IMR-90 (cell line): ENCODE results near the gene ELF2. TPM values are rescaled to one million over a fixed set of nuclear protein-coding genes. Genes with fewer than 3 reads are reported as not detected.

Experiments used
- ATAC-seq: fragments of 200-7000 bp; cut with Tn5 transposase; 2 replicates; pipeline ENCODE4 v1.9.1; 2020; ENCODE audit warnings: low read depth, mild to moderate bottlenecking, moderate library complexity
- BruUV-seq: library from RNA; stranded (reverse); fragments of 400-500 nt; replicated peaks from 2 replicates; lab custom pipeline; 2021; lab: Mats Ljungman, UMichigan
- CTCF ChIA-PET: fragments of 300-600 bp; formaldehyde crosslinking; extraction: SDS; loops from one replicate; lab custom pipeline; 2021; ENCODE audit warnings: antibody characterized with exemption; lab: Yijun Ruan, JAX
- POLR2A ChIA-PET: fragments of 300-600 bp; sonication (Branson Sonifier 250); formaldehyde crosslinking; loops from one replicate; lab custom pipeline; 2022; ENCODE audit warnings: antibody characterized with exemption; ENCODE audit not compliant: unreplicated experiment; lab: Charles Lee
- DNase-seq: peaks from one replicate; pipeline ENCODE4 v3.0.0; 2013
- H2AFZ ChIP-seq: replicated peaks from 2 replicates; pipeline ENCODE3; 2013; ENCODE audit warnings: low read length, mild to moderate bottlenecking; ENCODE audit not compliant: poor library complexity
- H2AK5ac ChIP-seq: 2 replicates; pipeline ENCODE4 v1.6.1; 2013; ENCODE audit warnings: low read depth, low read length, inconsistent platforms
- H2AK9ac ChIP-seq: replicated peaks from 2 replicates; pipeline ENCODE3; 2013; ENCODE audit warnings: mild to moderate bottlenecking, low read depth, low read length, moderate library complexity; ENCODE audit not compliant: poor library complexity
- H2BK120ac ChIP-seq: 2 replicates; pipeline ENCODE4 v1.6.1; 2013; ENCODE audit warnings: low read depth, low read length, inconsistent platforms
- H2BK15ac ChIP-seq: 3 replicates; pipeline ENCODE4 v1.6.1; 2013; ENCODE audit warnings: low read depth, low read length, inconsistent platforms
- H2BK20ac ChIP-seq: 2 replicates; pipeline ENCODE4 v1.6.1; 2013; ENCODE audit warnings: low read depth, mild to moderate bottlenecking, inconsistent platforms, low read length, moderate library complexity
- H2BK5ac ChIP-seq: 2 replicates; pipeline ENCODE4 v1.6.1; 2013; ENCODE audit warnings: mild to moderate bottlenecking, low read depth, low read length, inconsistent platforms; ENCODE audit not compliant: poor library complexity, severe bottlenecking
- H3K14ac ChIP-seq: replicated peaks from 2 replicates; pipeline ENCODE4 v1.6.1; 2013; ENCODE audit warnings: low read depth, low read length, inconsistent platforms
- H3K18ac ChIP-seq: 2 replicates; pipeline ENCODE4 v1.6.1; 2013; ENCODE audit warnings: low read depth, low read length, control low read depth
- H3K23ac ChIP-seq: 2 replicates; pipeline ENCODE4 v1.6.1; 2013; ENCODE audit warnings: low read depth, low read length, inconsistent platforms
- H3K27ac ChIP-seq: 2 replicates; pipeline ENCODE4 v1.5.1; 2013; ENCODE audit warnings: mild to moderate bottlenecking, control low read depth, low read length; ENCODE audit not compliant: insufficient read depth
- H3K27me3 ChIP-seq: 2 replicates; pipeline ENCODE4 v1.6.1; 2013; ENCODE audit warnings: low read length; ENCODE audit not compliant: control insufficient read depth, insufficient read depth
- H3K36me3 ChIP-seq: 2 replicates; pipeline ENCODE4 v1.6.1; 2013; ENCODE audit warnings: low read length, mixed read lengths; ENCODE audit not compliant: control insufficient read depth, insufficient read depth
- H3K4ac ChIP-seq: 2 replicates; pipeline ENCODE4 v1.6.1; 2013; ENCODE audit warnings: low read depth, low read length, inconsistent platforms
- H3K4me1 ChIP-seq: 2 replicates; pipeline ENCODE4 v1.6.1; 2013; ENCODE audit warnings: low read length, mixed read lengths; ENCODE audit not compliant: control insufficient read depth, insufficient read depth
- H3K4me2 ChIP-seq: 2 replicates; pipeline ENCODE4 v1.6.1; 2013; ENCODE audit warnings: low read depth, mild to moderate bottlenecking, control low read depth, low read length, moderate library complexity
- H3K4me3 ChIP-seq: 2 replicates; pipeline ENCODE4 v1.5.1; 2013; ENCODE audit warnings: low read depth, mild to moderate bottlenecking, control low read depth, low read length, moderate library complexity; ENCODE audit not compliant: insufficient read depth
- H3K56ac ChIP-seq: 2 replicates; pipeline ENCODE4 v1.6.1; 2013; ENCODE audit warnings: low read length, inconsistent platforms; ENCODE audit not compliant: insufficient read depth; ENCODE audit errors: extremely low read depth
- H3K79me1 ChIP-seq, 2 experiments: 2 replicates each; pipeline ENCODE4 v1.6.1; 2013; ENCODE audit warnings: low read length in 2 of 2, inconsistent platforms in 1 of 2, low read depth in 1 of 2
- H3K9ac ChIP-seq: 2 replicates; pipeline ENCODE4 v1.6.1; 2013; ENCODE audit warnings: low read depth, low read length, control low read depth
- H3K9me1 ChIP-seq: 2 replicates; pipeline ENCODE4 v1.6.1; 2013; ENCODE audit warnings: low read length, inconsistent platforms; ENCODE audit not compliant: insufficient read depth
- H3K9me3 ChIP-seq: 2 replicates; pipeline ENCODE4 v1.6.1; 2013; ENCODE audit warnings: low read length; ENCODE audit not compliant: control insufficient read depth, insufficient read depth
- H4K20me1 ChIP-seq: 2 replicates; pipeline ENCODE4 v1.6.1; 2013; ENCODE audit warnings: low read length, inconsistent platforms; ENCODE audit not compliant: insufficient read depth
- H4K5ac ChIP-seq: 2 replicates; pipeline ENCODE4 v1.6.1; 2013; ENCODE audit warnings: mild to moderate bottlenecking, low read depth, low read length, control low read depth
- H4K8ac ChIP-seq, 2 experiments: 2 replicates each; pipeline ENCODE4 v1.6.1; 2013; ENCODE audit warnings: low read depth in 2 of 2, low read length in 2 of 2, control low read depth in 1 of 2, inconsistent platforms in 1 of 2
- H4K91ac ChIP-seq: 2 replicates; pipeline ENCODE4 v1.6.1; 2013; ENCODE audit warnings: low read depth, low read length, inconsistent platforms; ENCODE audit not compliant: insufficient read depth
- POLR2A ChIP-seq: IDR thresholded peaks from 2 replicates; pipeline ENCODE4 v1.6.1; 2012; ENCODE audit warnings: mild to moderate bottlenecking, low read depth, low read length
- RAD21 ChIP-seq: IDR thresholded peaks from 2 replicates; pipeline ENCODE4 v1.6.1; 2012; ENCODE audit warnings: low read length, improper control_type of control experiment
- RCOR1 ChIP-seq: IDR thresholded peaks from 2 replicates; pipeline ENCODE4 v1.6.1; 2012; ENCODE audit warnings: mild to moderate bottlenecking, low read length, improper control_type of control experiment; ENCODE audit not compliant: insufficient replicate concordance
- WGBS, 2 experiments: methylation state at CpG; one replicate each; pipeline versions ENCODE4 v1.1.5 to v1.1.7; 2013; ENCODE audit warnings: missing lambda C conversion rate in 2 of 2; ENCODE audit not compliant: insufficient read length in 1 of 2; ENCODE audit errors: extremely low coverage in 2 of 2; 5-methylcytosine and 5-hydroxymethylcytosine counted together
- dilution Hi-C: fragments of 300-500 bp; cut with HindIII; formaldehyde crosslinking; loops from one replicate; pipeline ENCODE4 v1.14.3; 2018; ENCODE audit warnings: low sequenced_read_pairs; ENCODE audit not compliant: unreplicated experiment
- in situ Hi-C: fragments of 300-500 bp; cut with MboI; formaldehyde crosslinking; loops from 3 replicates; pipeline ENCODE4 v1.14.3; 2019; ENCODE audit warnings: low sequenced_read_pairs, inconsistent platforms, mixed read lengths
- intact Hi-C: fragments of 100-400 bp; cut with micrococcal nuclease; formaldehyde crosslinking; loops from 2 replicates; pipeline ENCODE4 v1.10.0; 2022
- polyA plus RNA-seq, 3 experiments: library from polyadenylated mRNA; depleted of rRNA; stranded (reverse); fragments of >200 nt; gene quantifications; 2 replicates each; pipeline ENCODE4 v1.2.3, GENCODE V29; 2012; ENCODE audit warnings: low replicate concordance in 1 of 3
- total RNA-seq: library from RNA; depleted of rRNA; stranded (reverse); fragments of >200 nt; gene quantifications from 2 replicates; pipeline ENCODE4 v1.2.3, GENCODE V29; 2012

Gene ELF2
- total and polyA plus RNA-seq, 2 of the 4 experiments (the other 2 are of a cell fraction) = 14.5 to 42.3 TPM

DNA sequence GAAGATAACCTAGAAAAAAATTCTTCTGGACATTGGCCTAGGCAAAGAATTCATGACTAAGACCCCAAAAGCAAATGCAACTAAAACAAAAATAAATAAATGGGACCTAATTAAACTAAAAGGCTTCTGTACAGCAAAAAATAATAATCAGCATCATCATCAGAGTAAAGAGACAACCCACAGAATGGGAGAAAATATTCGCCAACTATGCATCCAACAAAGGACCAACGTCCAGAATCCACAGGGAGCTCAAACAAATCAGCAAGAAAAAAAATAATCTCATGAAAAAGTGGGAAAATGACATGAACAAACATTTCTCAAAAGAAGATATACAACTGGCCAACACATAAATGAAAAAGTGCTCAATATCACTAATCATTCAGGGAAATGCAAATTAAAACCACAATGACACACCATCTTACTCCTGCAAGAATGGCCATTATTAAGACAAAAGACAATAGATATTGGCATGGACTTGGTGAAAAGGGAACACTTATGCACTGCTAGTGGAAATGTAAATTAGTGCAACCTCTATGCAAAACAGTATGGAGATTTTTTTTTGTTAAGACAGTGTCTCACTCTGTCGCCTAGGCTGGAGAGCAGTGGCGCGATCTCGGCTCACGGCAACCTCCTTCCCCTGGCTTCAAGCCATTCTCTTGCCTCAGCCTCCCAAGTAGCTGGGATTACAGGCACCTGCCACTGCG, 29.9 kb downstream of the ELF2 start:
- Histone ChIP-seq H4K20me1 (peaks cover 36% of the 10 kb centered on the region), H3K56ac (no peak overlapping the region), H3K18ac (no peak overlapping the region), H2BK5ac (no peak overlapping the region), H2BK120ac (no peak overlapping the region), H2BK15ac (no peak overlapping the region), H3K36me3 (no peaks in the 10 kb centered on the region), H3K27ac (no peak overlapping the region), H3K4me3 (no peak overlapping the region), H4K5ac (no peak overlapping the region), H3K4ac (no peak overlapping the region), H2BK20ac (no peak overlapping the region), H2AK5ac (no peak overlapping the region), H2AK9ac (no peak overlapping the region), H3K14ac (no peak overlapping the region), H3K23ac (no peak overlapping the region), H3K79me1 (peaks cover 18 to 43% of the 10 kb centered on the region in 2 experiments), H2AFZ (no peak overlapping the region), H3K9ac (no peak overlapping the region), H3K9me1 (peaks cover 8% of the 10 kb centered on the region; the same call in 1 of the 2 replicates), H3K9me3 (no peaks in the 10 kb centered on the region), H3K4me1 (peaks cover 11% of the 10 kb centered on the region), H4K8ac (no peak overlapping the region), H3K27me3 (no peaks in the 10 kb centered on the region), H3K4me2 (no peak overlapping the region), H4K91ac (no peak overlapping the region)
- no peak for ATAC-seq
- TF ChIP-seq RCOR1 (no peak), RAD21 (no peak), POLR2A (no peak)
- intact Hi-C loops = loop anchor here (5.0 kb wide), 1 partner anchor 40 kb away; no protein-coding TSS in a partner anchor
- no TSS peak for BruUV-seq
- dilution Hi-C loops = no loop called here
- no peak for DNase-seq
- in situ Hi-C loops = no loop called here
- ChIA-PET POLR2A (no interaction called here), CTCF (no interaction called here)
- WGBS, 2 experiments = no CpG with 5 or more reads among the region's 8 CpGs
